ENCODE data around the gene CCDC18. TPM values are rescaled to one million over a fixed set of nuclear protein-coding genes. Genes with fewer than 3 reads are reported as not detected.

The CCDC18 gene
- total and polyA plus RNA-seq, 4 donors = 2.7 to 8.5 (median 7.2) TPM

- H3K9ac ChIP-seq (ENCODE audit: low read depth in 1 of 2, low read length in 2 of 2) = no peak overlapping the region
- no peaks in the 10 kb centered on the region for H3K4me1 ChIP-seq (ENCODE audit: control insufficient read depth in 4 of 4, insufficient read depth in 4 of 4, low read length in 3 of 4)
- DNase-seq (ENCODE audit: low spot score) = no peak
Measured at GRCh38 chr1:93199150-93199549, 18.6 kb downstream of the CCDC18 start.

GRCh38 chr1:93200086-93200620 lies 19.6 kb downstream of the CCDC18 start:
- Histone ChIP-seq H3K9me3 (ENCODE audit: control insufficient read depth in 4 of 4, low read length in 3 of 4) (no peaks in the 10 kb centered on the region), H3K4me1 (ENCODE audit: control insufficient read depth in 4 of 4, insufficient read depth in 4 of 4, low read length in 3 of 4) (peaks cover 0 to 4% (median under 1%) of the 10 kb centered on the region in 4 donors), H3K4me3 (ENCODE audit: low read depth in 1 of 3, low read length in 3 of 3) (no peak overlapping the region), H3K36me3 (ENCODE audit: control insufficient read depth in 4 of 4, insufficient read depth in 3 of 4, low read depth in 1 of 4, low read length in 3 of 4) (peaks cover 0 to 6% (median under 1%) of the 10 kb centered on the region in 4 donors), H3K9ac (ENCODE audit: low read depth in 1 of 2, low read length in 2 of 2) (no peak overlapping the region), H3K27me3 (ENCODE audit: control insufficient read depth in 4 of 4, insufficient read depth in 4 of 4, low read length in 3 of 4) (no peaks in the 10 kb centered on the region), H3K27ac (ENCODE audit: low read depth in 1 of 2, low read length in 2 of 2) (no peak overlapping the region)
- WGBS = 97% methylated on average over 6 of the region's 6 CpGs
- no peak for DNase-seq (ENCODE audit: low spot score)
- TF ChIP-seq FOXA2 (IDR thresholded peaks at IDR 0.05) = no peak
- TF ChIP-seq REST (IDR thresholded peaks at IDR 0.05) = no peak
- no peak for TF ChIP-seq NR2F2 (IDR thresholded peaks at IDR 0.05)
- TF ChIP-seq MAX (IDR thresholded peaks at IDR 0.05) = no peak
- no peak for TF ChIP-seq RAD21 (IDR thresholded peaks at IDR 0.05)
- no peak for TF ChIP-seq TAF1 (conservative IDR thresholded peaks at IDR 0.05)
- no peak for TF ChIP-seq ATF3 (IDR thresholded peaks at IDR 0.05)
- no peak for TF ChIP-seq HNF4A (conservative IDR thresholded peaks at IDR 0.05)
- no peak for TF ChIP-seq YY1 (IDR thresholded peaks at IDR 0.05)
- TF ChIP-seq EGR1 (IDR thresholded peaks at IDR 0.05; ENCODE audit: low read depth in 2 of 2) = no peak

More at GRCh38 chr1:93199150-93199549, 18.6 kb downstream of the CCDC18 start:
- no peaks in the 10 kb centered on the region for H3K9me3 ChIP-seq (ENCODE audit: control insufficient read depth in 4 of 4, low read length in 3 of 4)
- WGBS = 97% methylated on average over 9 of the region's 9 CpGs
- no peak overlapping the region for H3K4me3 ChIP-seq (ENCODE audit: low read depth in 1 of 3, low read length in 3 of 3)
- no peak overlapping the region for H3K27ac ChIP-seq (ENCODE audit: low read depth in 1 of 2, low read length in 2 of 2)
- TF ChIP-seq FOXA1 (IDR thresholded peaks at IDR 0.05) (no peak), HNF4A (conservative IDR thresholded peaks at IDR 0.05) (no peak), JUND (IDR thresholded peaks at IDR 0.05) (no peak), RXRA (IDR thresholded peaks at IDR 0.05) (no peak), NR2F2 (IDR thresholded peaks at IDR 0.05) (no peak), TAF1 (conservative IDR thresholded peaks at IDR 0.05) (no peak), RAD21 (IDR thresholded peaks at IDR 0.05) (no peak), EGR1 (IDR thresholded peaks at IDR 0.05; ENCODE audit: low read depth in 2 of 2) (no peak), MAX (IDR thresholded peaks at IDR 0.05) (no peak), ATF3 (IDR thresholded peaks at IDR 0.05) (no peak), FOXA2 (IDR thresholded peaks at IDR 0.05) (no peak), GABPA (IDR thresholded peaks at IDR 0.05 in 1 of 2, conservative IDR thresholded peaks at IDR 0.05 in 1 of 2) (no peak), SP1 (IDR thresholded peaks at IDR 0.05) (no peak), CTCF (IDR thresholded peaks at IDR 0.05; ENCODE audit: low read depth, low read length, missing input control) (no peak), HNF4G (IDR thresholded peaks at IDR 0.05) (no peak)
- no peaks in the 10 kb centered on the region for H3K27me3 ChIP-seq (ENCODE audit: control insufficient read depth in 4 of 4, insufficient read depth in 4 of 4, low read length in 3 of 4)
- H3K36me3 ChIP-seq (ENCODE audit: control insufficient read depth in 4 of 4, insufficient read depth in 3 of 4, low read depth in 1 of 4, low read length in 3 of 4) = peaks cover 0 to 6% (median under 1%) of the 10 kb centered on the region in 4 donors
